ENCODE data around the gene RNF220.
"Not testable (repeated sequence)": the region's sequence is repeated elsewhere in the genome, so short reads cannot be mapped to it uniquely, and the experiment has no call there.

The RNF220 gene

GRCh38 chr1:44659566-44659965 is 254.5 kb downstream of the RNF220 start:
- TF ChIP-seq CTCF (conservative IDR thresholded peaks at IDR 0.05; ENCODE audit: low read depth, low read length) = no peak

DNA sequence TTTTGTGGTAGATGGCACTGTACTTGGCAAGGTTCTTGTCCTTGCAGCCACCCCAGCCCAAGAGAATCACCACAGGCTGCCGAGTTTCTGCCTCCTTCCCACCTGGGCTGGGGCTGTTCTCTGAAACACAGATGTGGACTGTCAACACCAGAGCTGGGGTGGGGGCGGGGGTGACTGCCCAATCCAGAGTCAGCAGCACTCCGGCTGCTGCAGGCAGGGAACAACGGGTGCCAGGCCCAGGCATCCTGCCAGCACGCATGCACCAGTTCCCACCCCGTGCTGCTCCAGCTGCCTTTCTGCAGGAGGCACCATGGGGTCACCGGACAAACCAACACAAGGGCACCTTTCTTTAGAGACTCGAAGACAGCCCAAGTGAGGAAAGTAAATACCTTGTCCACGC is 255.1 kb downstream of the RNF220 start:
- peak; percentile 43 for DNase-seq (ENCODE audit: low read depth)
- H3K4me3 ChIP-seq (ENCODE audit: low read length) = no peak overlapping the region
- no peak for TF ChIP-seq CTCF (conservative IDR thresholded peaks at IDR 0.05; ENCODE audit: low read depth, low read length)

More at GRCh38 chr1:44659566-44659965, 254.5 kb downstream of the RNF220 start:
- no peak overlapping the region for H3K4me3 ChIP-seq (ENCODE audit: low read length)
- no peak for DNase-seq (ENCODE audit: low read depth)

DNA sequence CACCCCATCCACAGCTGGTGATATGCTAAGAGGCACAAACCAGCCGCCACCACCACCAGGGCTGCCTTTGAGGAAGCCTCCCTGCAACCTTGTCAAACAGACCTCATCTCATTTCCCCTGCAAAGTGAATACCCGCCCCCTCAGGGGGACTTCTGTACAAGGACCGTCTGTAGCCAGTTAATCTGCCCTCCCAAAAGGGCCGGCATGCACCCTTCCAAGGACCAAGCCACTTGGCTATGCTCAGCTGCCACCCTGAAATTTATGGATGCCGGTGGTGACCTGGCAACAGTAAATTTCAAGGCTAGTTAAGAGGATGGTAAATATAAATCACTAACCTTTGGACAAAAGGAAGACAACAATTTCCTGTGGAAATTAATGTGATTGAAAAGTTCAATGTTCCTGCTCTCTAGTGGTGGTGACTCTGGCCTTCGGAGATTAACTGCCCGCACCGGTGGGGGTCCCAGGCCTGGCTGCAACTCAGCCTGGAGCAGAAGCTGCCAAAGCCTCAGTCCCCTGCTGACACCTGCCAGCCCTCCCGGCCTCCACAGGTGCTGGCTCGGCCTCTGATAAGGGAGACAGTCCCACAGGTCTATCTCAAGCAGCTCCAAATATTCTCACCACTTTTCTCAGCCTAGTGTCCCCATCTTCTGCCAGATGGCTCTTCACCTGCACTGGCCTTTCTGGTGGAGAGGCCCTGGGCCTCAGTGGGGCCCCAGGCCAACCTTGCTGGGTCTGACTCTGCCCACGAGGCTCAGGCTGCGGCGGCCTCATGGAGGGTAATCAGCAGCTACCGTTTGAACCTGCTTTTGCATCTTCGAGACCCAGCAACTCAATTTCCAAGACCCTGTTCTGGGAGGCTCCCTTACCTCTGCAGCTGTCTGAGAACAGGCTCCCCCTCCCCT is 257.0 kb downstream of the RNF220 start:
- no peak overlapping the region for H3K4me3 ChIP-seq (ENCODE audit: low read length)
- no peak for DNase-seq (ENCODE audit: low read depth)
- TF ChIP-seq CTCF (conservative IDR thresholded peaks at IDR 0.05; ENCODE audit: low read depth, low read length) = no peak

- no peak for TF ChIP-seq CTCF (conservative IDR thresholded peaks at IDR 0.05; ENCODE audit: low read depth, low read length)
- H3K4me3 ChIP-seq (ENCODE audit: low read length) = no peak overlapping the region
- no peak for DNase-seq (ENCODE audit: low read depth)
Measured at GRCh38 chr1:44662683-44663030, 257.6 kb downstream of the RNF220 start.

GRCh38 chr1:44663417-44663816 is 258.4 kb downstream of the RNF220 start:
- no peak for TF ChIP-seq CTCF (conservative IDR thresholded peaks at IDR 0.05; ENCODE audit: low read depth, low read length)
- no peak overlapping the region for H3K4me3 ChIP-seq (ENCODE audit: low read length)
- no peak for DNase-seq (ENCODE audit: low read depth)

- DNase-seq (ENCODE audit: low read depth) = no peak
- no peak for TF ChIP-seq CTCF (conservative IDR thresholded peaks at IDR 0.05; ENCODE audit: low read depth, low read length)
- H3K4me3 ChIP-seq (ENCODE audit: low read length) = no peak overlapping the region
Measured at GRCh38 chr1:44664730-44665370, 259.8 kb downstream of the RNF220 start.

DNA sequence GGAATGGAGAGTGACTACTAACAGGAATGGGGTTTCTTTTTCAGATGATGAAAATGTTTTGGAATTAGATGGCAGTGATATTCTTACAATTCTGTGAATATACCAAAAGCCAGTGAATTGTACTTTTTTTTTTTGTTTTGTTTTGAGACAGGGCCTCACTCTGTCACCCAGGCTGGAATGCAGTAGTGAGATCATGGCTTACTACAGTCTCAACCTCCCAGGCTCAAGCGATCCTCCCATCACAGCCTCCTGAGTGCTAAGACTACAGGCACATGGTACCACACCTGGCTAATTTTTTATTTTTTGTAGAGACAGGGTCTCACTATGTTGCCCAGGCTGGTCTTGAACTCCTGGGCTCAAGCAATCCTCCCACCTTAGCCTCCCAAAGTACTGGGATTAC is 261.7 kb downstream of the RNF220 start:
- H3K4me3 ChIP-seq (ENCODE audit: low read length); DNase-seq (ENCODE audit: low read depth): not testable (repeated sequence)

Measured in retinal pigment epithelial cell (primary cell).